Measurements from ENCODE around the gene SLC39A9.

SLC39A9 gene

GRCh38 chr14:69395929-69396328 is 2.6 kb upstream of the SLC39A9 start:
- POLR2A ChIA-PET: no interaction called here
- DNase-seq (ENCODE audit: extremely low spot score): no peak
- no peak for TF ChIP-seq FOXK2 (IDR thresholded peaks at IDR 0.05)
- CTCF ChIA-PET: no interaction called here

- ChIA-PET CTCF (no interaction called here), POLR2A (interaction anchor here (0.8 to 1.9 kb wide), 8 partner anchors 12 to 139 kb away, joined by 3 to 7 read pairs (median 4); partner anchors contain the start of gene GALNT16)
These were observed 322 bp downstream of the SLC39A9 start for GRCh38 chr14:69398818-69399210.

GRCh38 chr14:69399750-69400149 is 1.3 kb downstream of the SLC39A9 start:
- DNase-seq (ENCODE audit: extremely low spot score): no peak
- ChIA-PET CTCF (interaction anchor here (0.6 kb wide), 1 partner anchor 81 kb away, joined by 3 read pairs; no protein-coding TSS in a partner anchor), POLR2A (interaction anchor here (0.6 kb wide), 1 partner anchor 498 kb away, joined by 3 read pairs; no protein-coding TSS in a partner anchor)
- no peak for TF ChIP-seq FOXA1 (IDR thresholded peaks at IDR 0.05)
- no peak for TF ChIP-seq HDGF (IDR thresholded peaks at IDR 0.05; ENCODE audit: borderline replicate concordance)
- no peak for TF ChIP-seq TARDBP (IDR thresholded peaks at IDR 0.05)
- TF ChIP-seq BHLHE40 (IDR thresholded peaks at IDR 0.05; ENCODE audit: borderline replicate concordance): no peak
- no peak for TF ChIP-seq SP1 (IDR thresholded peaks at IDR 0.05)
- TF ChIP-seq NFRKB (IDR thresholded peaks at IDR 0.05): no peak
- TF ChIP-seq ARNT (IDR thresholded peaks at IDR 0.05): no peak
- no peak for TF ChIP-seq L3MBTL2 (conservative IDR thresholded peaks at IDR 0.05)
- no peak for TF ChIP-seq PKNOX1 (IDR thresholded peaks at IDR 0.05)
- TF ChIP-seq ELF4 (IDR thresholded peaks at IDR 0.05): no peak

More at GRCh38 chr14:69398818-69399210, 322 bp downstream of the SLC39A9 start:
- no peak for DNase-seq (ENCODE audit: extremely low spot score)
- TF ChIP-seq LEF1 (IDR thresholded peaks at IDR 0.05; ENCODE audit: borderline replicate concordance) (no peak), L3MBTL2 (conservative IDR thresholded peaks at IDR 0.05) (no peak), HDGF (IDR thresholded peaks at IDR 0.05; ENCODE audit: borderline replicate concordance) (no peak), ARNT (IDR thresholded peaks at IDR 0.05) (no peak), PKNOX1 (IDR thresholded peaks at IDR 0.05) (no peak), CTBP1 (IDR thresholded peaks at IDR 0.05; ENCODE audit: borderline replicate concordance) (no peak), SUZ12 (IDR thresholded peaks at IDR 0.05) (no peak), FOXA1 (IDR thresholded peaks at IDR 0.05) (no peak), SP1 (IDR thresholded peaks at IDR 0.05) (no peak), FOXM1 (IDR thresholded peaks at IDR 0.05; ENCODE audit: borderline replicate concordance) (no peak), BHLHE40 (IDR thresholded peaks at IDR 0.05; ENCODE audit: borderline replicate concordance) (no peak), ELF4 (IDR thresholded peaks at IDR 0.05) (no peak), ZNF384 (IDR thresholded peaks at IDR 0.05) (no peak), TARDBP (IDR thresholded peaks at IDR 0.05) (no peak), FOXK2 (IDR thresholded peaks at IDR 0.05) (no peak), NFRKB (IDR thresholded peaks at IDR 0.05) (no peak)

DNA sequence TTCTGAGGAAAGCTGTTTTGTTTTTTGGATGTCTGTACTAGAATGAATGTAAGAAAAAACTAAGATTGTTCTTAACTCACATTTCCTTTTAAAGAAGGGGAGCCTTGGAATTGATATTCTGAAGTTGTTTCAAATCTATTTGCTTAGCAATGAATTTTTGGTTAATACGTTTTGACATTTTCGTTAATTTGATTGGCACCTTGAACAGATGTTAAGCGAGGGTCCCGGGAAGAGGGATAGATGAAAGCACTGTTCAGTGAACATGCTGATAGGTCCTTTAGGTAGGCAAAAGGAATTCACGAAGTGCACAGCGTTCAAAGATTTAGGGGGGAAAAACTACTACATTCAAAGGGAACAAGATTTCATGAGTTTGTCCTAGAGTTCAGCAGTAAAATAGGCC is 1.7 kb downstream of the SLC39A9 start:
- no peak for DNase-seq (ENCODE audit: extremely low spot score)
- CTCF ChIA-PET: interaction anchor here (0.6 kb wide), 1 partner anchor 80 kb away, joined by 3 read pairs; no protein-coding TSS in a partner anchor
- TF ChIP-seq ELF4 (IDR thresholded peaks at IDR 0.05): no peak
- TF ChIP-seq PKNOX1 (IDR thresholded peaks at IDR 0.05): peak; percentile 74
- TF ChIP-seq ARNT (IDR thresholded peaks at IDR 0.05): no peak
- TF ChIP-seq NFRKB (IDR thresholded peaks at IDR 0.05): no peak
- POLR2A ChIA-PET: interaction anchor here (0.6 kb wide), 1 partner anchor 498 kb away, joined by 3 read pairs; no protein-coding TSS in a partner anchor

- DNase-seq (ENCODE audit: extremely low spot score): no peak
- TF ChIP-seq FOXA1 (IDR thresholded peaks at IDR 0.05): no peak
- TF ChIP-seq CTBP1 (IDR thresholded peaks at IDR 0.05; ENCODE audit: borderline replicate concordance): no peak
- TF ChIP-seq ZNF384 (IDR thresholded peaks at IDR 0.05): no peak
- no peak for TF ChIP-seq ELF4 (IDR thresholded peaks at IDR 0.05)
- no peak for TF ChIP-seq BHLHE40 (IDR thresholded peaks at IDR 0.05; ENCODE audit: borderline replicate concordance)
- TF ChIP-seq SUZ12 (IDR thresholded peaks at IDR 0.05): no peak
- TF ChIP-seq ARNT (IDR thresholded peaks at IDR 0.05): no peak
- no peak for TF ChIP-seq FOXM1 (IDR thresholded peaks at IDR 0.05; ENCODE audit: borderline replicate concordance)
- TF ChIP-seq PKNOX1 (IDR thresholded peaks at IDR 0.05): no peak
- no peak for TF ChIP-seq NFRKB (IDR thresholded peaks at IDR 0.05)
- no peak for TF ChIP-seq L3MBTL2 (conservative IDR thresholded peaks at IDR 0.05)
- no peak for TF ChIP-seq LEF1 (IDR thresholded peaks at IDR 0.05; ENCODE audit: borderline replicate concordance)
- no peak for TF ChIP-seq HDGF (IDR thresholded peaks at IDR 0.05; ENCODE audit: borderline replicate concordance)
- TF ChIP-seq FOXK2 (IDR thresholded peaks at IDR 0.05): no peak
- CTCF ChIA-PET: no interaction called here
- POLR2A ChIA-PET: no interaction called here
These were observed 3.3 kb downstream of the SLC39A9 start for GRCh38 chr14:69401841-69402240.

DNA sequence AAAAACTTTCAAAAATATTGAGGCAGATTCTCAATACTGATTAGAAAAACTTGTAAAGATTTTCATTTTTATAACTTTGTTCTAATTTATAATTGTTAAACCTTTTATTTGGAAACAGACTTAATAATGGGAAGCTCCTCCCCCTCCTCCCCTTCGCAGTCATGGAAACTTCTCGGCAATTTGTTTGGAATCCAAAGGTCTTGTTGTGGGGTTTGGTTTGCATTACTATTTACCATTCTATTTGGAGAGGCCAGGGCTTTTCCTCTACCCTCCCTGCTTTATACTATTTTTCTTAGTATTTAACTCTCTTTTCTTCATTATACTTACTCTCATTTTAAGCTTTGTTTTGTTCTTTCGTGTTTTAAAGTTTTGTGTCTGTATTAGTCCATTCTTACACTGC is 6.0 kb downstream of the SLC39A9 start:
- POLR2A ChIA-PET: no interaction called here
- no peak for TF ChIP-seq L3MBTL2 (conservative IDR thresholded peaks at IDR 0.05)
- no peak for TF ChIP-seq ARNT (IDR thresholded peaks at IDR 0.05)
- no peak for TF ChIP-seq FOXM1 (IDR thresholded peaks at IDR 0.05; ENCODE audit: borderline replicate concordance)
- TF ChIP-seq ZNF384 (IDR thresholded peaks at IDR 0.05): no peak
- no peak for TF ChIP-seq SP1 (IDR thresholded peaks at IDR 0.05)
- no peak for TF ChIP-seq NFRKB (IDR thresholded peaks at IDR 0.05)
- TF ChIP-seq TARDBP (IDR thresholded peaks at IDR 0.05): no peak
- no peak for TF ChIP-seq ELF4 (IDR thresholded peaks at IDR 0.05)
- no peak for TF ChIP-seq PKNOX1 (IDR thresholded peaks at IDR 0.05)
- no peak for DNase-seq (ENCODE audit: extremely low spot score)
- CTCF ChIA-PET: interaction anchor here (1.4 kb wide), 1 partner anchor 55 kb away, joined by 3 read pairs; no protein-coding TSS in a partner anchor
